ENCODE results near the gene SLC1A7.

Gene SLC1A7

GRCh38 chr1:53062708-53063591 lies 79.5 kb downstream of the SLC1A7 start:
- no peak for DNase-seq (ENCODE audit: low read depth in 1 of 2, low spot score in 1 of 2)

GRCh38 chr1:53061859-53062707 lies 80.4 kb downstream of the SLC1A7 start, which contains the start of gene PODN:
Gene PODN, plus strand, starts transcription at chr1:53062213. Its CDS starts 7,643 bp downstream, at chr1:53069856.
- no peak for DNase-seq (ENCODE audit: low read depth in 1 of 2, low spot score in 1 of 2)

GRCh38 chr1:53061123-53061858 lies 81.1 kb downstream of the SLC1A7 start:
- no peak for DNase-seq (ENCODE audit: low read depth in 1 of 2, low spot score in 1 of 2)

- no peak for DNase-seq (ENCODE audit: low read depth in 1 of 2, low spot score in 1 of 2)
Observed at GRCh38 chr1:53060579-53060978, 81.9 kb downstream of the SLC1A7 start.

- DNase-seq (ENCODE audit: low read depth in 1 of 2, low spot score in 1 of 2) = no peak
Observed at GRCh38 chr1:53057127-53057526, 85.3 kb downstream of the SLC1A7 start.

- no peak for DNase-seq (ENCODE audit: low read depth in 1 of 2, low spot score in 1 of 2)
Observed at GRCh38 chr1:53051676-53052075, 90.8 kb downstream of the SLC1A7 start.

GRCh38 chr1:53050310-53050709 lies 92.1 kb downstream of the SLC1A7 start:
- DNase-seq (ENCODE audit: low read depth in 1 of 2, low spot score in 1 of 2) = no peak

- no peak for DNase-seq (ENCODE audit: low read depth in 1 of 2, low spot score in 1 of 2)
Observed at GRCh38 chr1:53049574-53049967, 92.9 kb downstream of the SLC1A7 start.

- no peak for DNase-seq (ENCODE audit: low read depth in 1 of 2, low spot score in 1 of 2)
Observed at GRCh38 chr1:53048960-53049573, 93.4 kb downstream of the SLC1A7 start.

- no peak for DNase-seq (ENCODE audit: low read depth in 1 of 2, low spot score in 1 of 2)
Observed at GRCh38 chr1:53047737-53048736, 94.4 kb downstream of the SLC1A7 start.

- no peak for DNase-seq (ENCODE audit: low read depth in 1 of 2, low spot score in 1 of 2)
Observed at GRCh38 chr1:53046930-53047329, 95.5 kb downstream of the SLC1A7 start.

GRCh38 chr1:53044926-53045325 lies 97.5 kb downstream of the SLC1A7 start:
- no peak for DNase-seq (ENCODE audit: low read depth in 1 of 2, low spot score in 1 of 2)

- no peak for DNase-seq (ENCODE audit: low read depth in 1 of 2, low spot score in 1 of 2)
Observed at GRCh38 chr1:53043271-53043670, 99.2 kb downstream of the SLC1A7 start.

- no peak for DNase-seq (ENCODE audit: low read depth in 1 of 2, low spot score in 1 of 2)
Observed at GRCh38 chr1:53038566-53038965, 103.9 kb downstream of the SLC1A7 start.
